Astrocyte (in vitro differentiated cells and primary cell): Measurements from ENCODE around the gene C3orf80.

Experiments used
- CTCF ChIP-seq: IDR thresholded peaks from 2 replicates; pipeline ENCODE4 v1.5.1; 2011; ENCODE audit warnings: low read depth, mild to moderate bottlenecking, inconsistent platforms, low read length, moderate library complexity; ENCODE audit not compliant: insufficient read depth
- EZH2 ChIP-seq: IDR thresholded peaks from 2 replicates; pipeline ENCODE4 v1.6.1; 2012; ENCODE audit warnings: mild to moderate bottlenecking, low read length, inconsistent platforms; ENCODE audit not compliant: insufficient read depth

DNA sequence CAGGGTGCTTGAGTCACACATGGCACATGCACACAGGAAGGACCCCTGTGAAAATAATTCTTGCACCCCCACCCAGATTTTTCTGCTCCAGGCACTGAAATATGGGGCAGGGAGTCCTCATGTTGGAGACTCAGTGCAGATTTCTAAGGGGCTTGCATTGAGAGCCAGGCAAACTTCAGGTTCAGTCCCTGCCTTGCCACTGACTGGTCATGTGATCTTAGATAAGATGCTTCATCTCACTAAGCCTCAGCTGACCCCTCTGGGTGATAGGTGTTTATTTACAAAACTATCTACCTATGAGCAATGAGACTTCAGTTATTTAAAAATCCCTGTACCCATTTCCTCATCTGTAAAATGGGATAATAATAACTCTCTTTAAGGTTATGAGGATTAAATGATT is 30.1 kb upstream of the C3orf80 start:
- TF ChIP-seq CTCF (no peak), EZH2 (no peak)
